ENCODE measurements around the gene UPP2. TPM values are rescaled to one million over a fixed set of nuclear protein-coding genes. Genes with fewer than 3 reads are reported as not detected.

Gene UPP2
- polyA plus RNA-seq, 10 donors: 0.12 TPM; not detected in 9

DNA sequence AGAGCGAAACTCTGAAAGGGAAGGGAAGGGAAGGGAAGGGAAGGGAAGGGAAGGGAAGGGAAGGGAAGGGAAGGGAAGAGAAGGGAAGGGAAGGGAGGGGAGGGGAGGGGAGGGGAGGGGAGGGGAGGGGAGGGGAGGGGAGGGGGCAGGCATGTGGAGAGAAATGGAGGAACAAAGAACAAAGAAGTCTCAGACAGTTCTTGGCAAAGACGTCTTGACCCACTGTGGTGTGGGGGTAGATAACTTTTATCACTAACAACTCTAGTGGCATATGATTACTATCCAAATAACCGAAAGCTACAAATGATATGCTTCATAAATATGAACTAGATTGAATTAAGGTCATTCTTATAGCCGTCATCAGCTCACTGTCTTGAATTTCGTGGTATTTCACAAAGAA lies 3.2 kb downstream of the UPP2 start:
- no peak for DNase-seq

DNA sequence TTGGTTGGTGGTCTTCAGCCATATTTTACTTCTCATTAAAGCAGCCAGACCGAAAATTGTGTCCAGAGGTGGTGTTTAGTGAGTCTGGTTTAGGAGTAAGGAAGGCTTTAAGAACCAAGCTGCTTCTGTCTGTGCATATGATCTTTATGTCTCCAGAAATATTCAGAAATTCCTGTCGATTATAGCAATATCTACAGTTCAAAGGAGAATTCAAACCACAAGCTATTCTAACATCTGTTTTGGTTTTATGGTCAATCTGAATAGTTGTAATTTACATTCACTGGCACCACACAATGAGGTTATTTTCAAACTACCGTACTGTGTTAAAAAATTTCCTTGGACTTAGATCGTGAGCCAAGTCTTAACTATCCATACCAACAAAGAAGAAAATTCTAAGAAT lies 11.3 kb downstream of the UPP2 start:
- no peak for DNase-seq

DNA sequence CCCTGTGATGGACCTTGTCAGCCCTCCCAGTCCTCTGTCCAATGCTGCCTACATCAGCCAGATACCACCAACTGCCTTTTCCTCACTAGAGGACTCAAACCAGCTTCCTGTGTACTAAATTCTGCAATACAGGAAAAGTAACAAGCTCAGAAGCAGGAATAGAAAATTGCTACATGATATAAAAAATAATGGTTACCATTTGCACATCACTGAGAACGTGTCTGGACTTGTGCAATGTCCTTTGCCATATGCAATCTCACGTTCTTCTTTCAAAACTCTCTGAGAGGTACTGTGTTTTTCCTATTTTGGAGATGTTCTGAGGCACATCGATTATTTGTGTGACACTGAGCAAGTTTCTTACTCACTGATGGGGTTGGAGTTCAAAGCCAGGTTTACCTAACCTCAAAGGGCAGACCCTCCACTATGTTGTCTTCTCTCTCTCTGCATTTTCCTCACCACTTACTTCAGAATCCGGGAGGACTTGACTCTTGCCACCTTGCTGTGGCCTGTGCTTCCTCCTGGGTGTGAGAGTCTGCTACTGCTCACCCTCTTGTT lies 12.1 kb downstream of the UPP2 start:
- DNase-seq: no peak

DNA sequence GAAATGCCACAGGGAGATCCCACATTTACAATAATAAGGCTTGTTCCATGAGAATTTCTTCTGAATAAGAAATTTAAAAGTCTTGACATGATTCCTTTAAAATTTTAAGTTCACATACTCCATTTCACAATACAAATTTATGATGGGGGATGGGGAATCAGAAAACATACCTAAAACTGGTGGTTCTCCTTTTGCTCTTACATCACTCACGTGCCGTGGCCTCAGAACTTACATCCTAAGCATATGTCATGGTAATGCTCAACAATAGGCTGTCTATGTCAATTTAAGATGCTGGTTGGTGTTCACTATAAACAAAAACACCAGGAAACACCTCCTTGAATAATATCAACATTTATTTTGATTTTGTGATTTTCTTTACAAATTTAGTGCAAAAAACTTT lies 12.8 kb downstream of the UPP2 start:
- no peak for DNase-seq

DNA sequence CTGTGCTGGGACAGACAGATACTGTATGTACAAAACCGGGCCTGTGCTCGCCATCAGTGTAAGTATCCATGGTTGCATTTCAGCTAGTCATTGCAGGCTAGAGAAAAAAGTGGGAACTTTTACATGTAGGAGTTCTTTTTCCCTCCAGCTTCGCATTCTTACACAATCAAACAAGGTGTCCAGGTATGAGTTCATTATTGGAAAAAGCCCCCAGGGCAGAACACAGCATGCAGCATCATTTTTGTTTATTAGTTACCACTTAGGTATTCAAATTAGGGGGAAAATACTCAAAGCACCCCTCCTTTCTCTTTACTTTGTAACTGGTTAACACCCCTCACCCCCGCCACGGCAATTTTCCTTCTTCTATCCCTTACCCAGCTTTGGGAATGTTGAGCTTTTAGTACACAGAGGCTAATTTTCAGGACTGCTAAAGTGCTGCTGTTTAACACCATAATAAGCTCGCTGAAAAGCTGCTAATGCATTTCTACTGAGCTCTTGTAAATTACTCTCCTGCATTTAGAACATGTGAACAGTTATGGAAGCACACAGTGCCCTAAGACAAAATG lies 13.6 kb downstream of the UPP2 start:
- DNase-seq: no peak

DNA sequence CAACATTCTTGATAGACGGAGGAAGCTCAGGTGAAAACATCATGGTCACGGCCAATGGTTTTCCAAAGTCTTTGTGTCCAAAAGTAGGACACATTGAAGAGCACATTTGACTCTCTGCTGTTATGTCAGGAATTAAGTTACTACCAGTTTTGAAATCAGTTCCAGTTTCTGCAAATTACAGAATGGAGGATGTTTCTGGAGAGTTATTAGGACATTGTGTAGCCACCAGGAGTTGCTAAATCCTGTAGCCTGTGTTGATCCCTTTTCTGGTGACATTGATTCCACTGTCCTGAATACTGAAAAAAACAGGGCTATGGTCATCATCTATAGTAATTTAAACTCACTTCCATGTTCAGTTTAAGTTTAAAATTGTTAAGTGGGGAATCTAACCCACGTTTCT lies 15.3 kb downstream of the UPP2 start:
- DNase-seq: no peak

DNA sequence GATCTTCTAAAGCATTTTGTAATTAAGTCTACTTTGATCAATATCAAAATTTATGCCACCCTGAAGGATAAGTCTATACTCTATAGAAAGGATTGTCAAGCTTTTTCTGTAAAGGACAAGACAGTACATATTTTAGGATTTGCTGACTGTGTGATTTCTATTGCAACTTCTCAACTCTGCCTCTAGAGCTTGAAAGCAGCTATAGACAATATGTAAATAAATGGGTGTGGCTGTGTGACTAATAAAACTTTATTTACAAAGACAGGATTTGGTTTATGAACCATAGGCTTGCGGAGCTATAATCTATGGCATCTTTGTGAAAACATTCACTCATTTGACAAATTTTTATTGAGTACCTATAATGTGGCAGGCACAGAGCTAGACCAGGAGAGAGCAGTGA lies 18.4 kb downstream of the UPP2 start:
- no peak for DNase-seq

DNA sequence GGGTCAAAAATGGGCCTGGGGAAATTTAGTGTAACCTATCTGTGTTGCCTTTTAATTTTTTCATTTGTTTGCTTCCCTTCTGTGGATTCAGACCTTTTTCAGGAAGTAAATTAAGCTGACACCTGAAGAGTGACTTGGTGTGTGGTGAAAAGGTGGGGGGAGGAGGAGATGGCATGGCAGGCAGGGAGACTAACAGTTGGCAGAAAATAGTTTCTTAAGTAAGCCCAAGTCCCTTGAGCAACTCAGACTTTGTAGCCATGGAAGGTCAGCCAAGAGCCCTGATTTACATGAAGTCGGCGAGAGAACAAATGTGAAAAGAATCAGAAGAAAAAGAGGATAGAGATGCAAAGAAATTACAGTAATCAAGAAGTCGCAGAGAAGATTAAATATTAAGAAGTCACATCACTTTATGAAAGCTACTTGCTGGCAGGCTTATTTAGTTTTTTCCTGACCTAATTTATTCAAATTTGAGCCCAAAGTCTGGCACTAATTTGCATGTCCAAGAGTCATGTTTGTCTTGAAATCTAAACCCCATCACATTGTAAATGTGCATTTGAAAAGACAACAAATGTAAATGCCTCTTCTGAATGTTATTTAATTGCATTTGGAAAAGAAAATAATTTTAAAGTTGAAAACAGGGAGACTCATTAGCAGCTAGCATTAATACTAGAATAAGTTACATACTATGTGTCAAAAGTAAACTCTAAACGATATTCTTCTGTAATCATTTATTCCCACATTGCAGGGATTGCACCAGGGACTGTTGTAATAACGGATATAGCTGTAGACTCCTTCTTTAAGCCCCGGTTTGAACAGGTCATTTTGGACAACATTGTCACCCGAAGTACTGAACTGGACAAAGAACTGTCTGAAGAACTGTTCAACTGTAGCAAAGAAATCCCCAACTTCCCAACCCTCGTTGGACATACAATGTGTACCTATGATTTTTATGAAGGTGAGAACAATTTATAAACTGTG lies 19.3 kb downstream of the UPP2 start:
- no peak for DNase-seq

DNA sequence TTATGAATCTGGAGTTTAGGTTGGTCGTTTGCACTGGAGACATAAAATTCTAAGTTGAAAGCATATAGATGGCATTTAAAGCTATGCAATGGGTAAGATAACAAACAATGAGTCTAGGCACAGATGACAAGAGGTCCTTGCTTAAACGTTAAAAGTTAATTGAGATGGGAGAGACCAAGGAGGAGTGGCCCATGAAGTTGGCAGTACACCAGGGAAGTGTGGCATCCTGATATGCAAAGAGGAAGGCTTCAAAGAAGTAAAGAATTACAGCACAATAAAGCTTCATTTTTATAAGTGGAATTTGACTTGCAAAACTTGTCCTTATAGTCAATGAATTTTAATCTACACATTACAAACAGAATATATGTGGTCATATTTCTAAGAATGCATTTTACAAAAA lies 23.2 kb downstream of the UPP2 start:
- no peak for DNase-seq

DNA sequence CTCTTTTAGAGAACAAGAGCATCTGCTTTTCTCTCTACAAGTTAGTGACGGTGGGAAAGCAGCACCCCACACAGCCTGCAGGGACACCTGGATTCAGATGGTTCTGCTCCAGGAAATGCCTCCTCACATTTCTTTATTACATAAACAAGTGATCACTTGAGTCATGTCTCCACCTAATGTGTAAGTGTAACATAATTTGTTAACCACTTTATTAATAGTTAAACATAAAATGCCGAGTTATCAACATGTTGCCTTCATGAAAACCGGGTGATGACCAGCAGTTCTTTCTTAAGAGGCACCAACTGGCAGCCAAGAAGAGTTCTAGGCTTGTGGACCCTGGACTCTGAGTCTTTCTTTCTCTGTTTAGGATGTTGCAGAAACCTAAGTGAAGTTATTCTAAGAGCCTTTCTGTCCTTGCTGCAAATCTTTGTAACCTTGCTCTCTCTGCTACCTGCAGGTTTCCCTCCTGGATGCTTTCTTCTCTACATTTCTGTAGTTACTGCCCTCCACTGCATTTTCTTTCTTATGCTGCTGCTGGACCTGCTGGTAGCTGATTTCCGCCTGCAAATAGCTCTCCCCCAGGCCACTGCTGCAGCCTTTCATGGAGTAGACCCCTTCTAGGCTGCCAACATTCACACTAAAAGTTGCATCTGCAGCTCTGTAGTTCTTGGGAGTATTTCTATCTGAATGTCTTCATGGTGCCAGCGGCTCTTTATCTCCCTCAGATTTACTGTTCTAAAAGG lies 24.3 kb downstream of the UPP2 start:
- no peak for DNase-seq

DNA sequence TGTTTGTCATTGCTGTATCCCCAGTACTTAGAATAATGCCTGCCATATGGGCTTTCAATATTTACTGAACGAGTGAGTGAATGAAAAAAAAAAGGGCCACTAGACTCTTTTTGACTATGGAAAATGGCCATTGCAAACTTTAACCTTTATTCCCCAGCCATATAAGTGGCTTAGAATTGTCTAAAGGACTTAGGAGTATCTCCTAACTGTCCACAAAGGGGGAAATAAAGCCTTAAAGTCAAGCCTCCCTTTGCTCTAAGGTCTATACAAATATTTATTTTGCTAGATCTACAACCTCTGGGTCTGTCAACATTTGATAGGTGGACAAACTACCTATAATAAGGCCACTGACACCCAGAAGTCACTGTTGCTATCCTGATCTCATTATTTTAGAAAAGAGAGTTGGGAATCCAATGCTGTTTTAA lies 25.7 kb downstream of the UPP2 start:
- DNase-seq: no peak

DNA sequence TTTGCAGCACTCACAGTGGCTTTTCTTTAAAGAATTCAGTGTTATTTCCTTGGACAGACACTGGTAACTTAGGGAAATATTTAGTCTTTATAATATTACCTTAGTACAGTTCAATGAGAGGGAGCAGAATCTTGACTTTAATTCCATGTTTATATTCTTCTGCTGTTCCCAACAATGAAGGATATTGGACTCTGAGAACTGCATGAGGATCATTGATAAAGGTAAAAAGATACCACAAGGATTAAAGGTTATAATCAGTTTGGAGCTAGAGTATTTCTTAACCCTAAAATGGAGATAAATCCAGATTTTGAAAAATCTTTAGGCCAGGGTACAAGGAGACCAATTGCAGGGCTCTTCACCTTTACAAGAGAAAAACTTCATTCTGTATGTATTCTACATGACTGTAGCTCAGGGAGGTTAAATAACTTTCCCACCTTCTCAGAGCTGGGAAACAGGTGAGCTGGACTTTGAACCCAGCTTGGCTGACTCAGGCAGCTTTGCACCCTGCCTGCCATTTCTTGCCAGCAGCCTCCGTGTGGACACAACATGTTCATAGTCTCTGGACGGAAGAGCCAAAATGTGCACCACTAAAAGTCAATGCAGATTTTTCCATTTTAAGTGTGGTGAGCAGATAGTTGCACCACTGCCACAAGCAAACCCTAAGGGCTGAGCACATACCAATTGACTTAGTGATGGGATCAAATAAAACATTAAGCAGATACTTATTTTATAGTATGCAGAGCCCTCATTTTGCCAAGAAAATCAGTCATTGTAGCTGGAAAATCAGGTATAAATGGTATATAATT lies 26.7 kb downstream of the UPP2 start:
- no peak for DNase-seq

DNA sequence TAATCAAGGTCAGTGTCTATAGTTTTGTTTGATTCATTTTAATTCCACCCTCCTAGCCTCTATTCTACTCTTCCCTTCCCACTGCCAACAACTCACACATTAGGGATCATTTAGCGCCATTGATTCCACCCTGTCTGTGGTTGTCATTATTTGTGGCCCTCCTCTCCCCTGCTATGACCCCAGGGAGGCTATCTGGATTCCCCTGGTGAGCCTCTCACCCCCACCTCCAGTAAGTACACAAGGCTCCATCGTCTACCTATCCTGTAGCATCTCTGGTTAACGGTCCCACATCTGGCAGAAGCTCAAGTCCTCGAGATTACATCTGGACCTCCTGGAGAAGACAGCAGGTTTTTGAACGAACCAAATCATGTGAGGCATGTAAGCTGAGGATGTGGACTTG lies 27.4 kb downstream of the UPP2 start:
- no peak for DNase-seq

DNA sequence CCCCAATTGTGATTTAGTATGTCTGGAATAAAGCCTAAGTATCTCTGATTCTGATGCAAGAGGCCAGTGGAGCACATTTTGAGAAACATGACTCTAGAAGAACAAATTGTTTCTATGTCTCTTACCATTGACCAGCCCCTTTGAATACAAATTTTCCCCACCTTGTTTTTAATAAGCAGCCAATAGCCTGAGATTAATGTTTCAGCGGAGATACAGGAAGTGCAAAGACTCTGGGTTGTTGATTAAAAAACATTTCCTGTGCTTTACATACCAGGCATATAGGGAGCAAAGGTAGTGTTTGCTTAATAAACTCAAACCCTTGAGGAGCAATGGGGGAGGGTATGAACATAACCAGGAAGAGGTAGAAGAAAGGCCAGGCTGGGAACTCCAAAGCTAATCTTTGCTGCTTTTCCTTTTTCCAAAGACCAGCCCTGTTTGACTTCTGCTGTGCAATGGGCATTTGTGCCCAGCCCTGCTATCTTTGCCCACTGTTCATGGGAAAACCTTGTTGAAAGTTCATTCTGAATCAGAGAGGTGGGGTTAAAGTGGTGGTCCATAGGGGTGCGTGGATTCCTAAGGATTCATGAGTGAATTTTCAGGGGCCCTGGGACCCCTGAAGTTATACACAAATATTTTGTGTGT lies 29.3 kb downstream of the UPP2 start:
- no peak for DNase-seq

DNA sequence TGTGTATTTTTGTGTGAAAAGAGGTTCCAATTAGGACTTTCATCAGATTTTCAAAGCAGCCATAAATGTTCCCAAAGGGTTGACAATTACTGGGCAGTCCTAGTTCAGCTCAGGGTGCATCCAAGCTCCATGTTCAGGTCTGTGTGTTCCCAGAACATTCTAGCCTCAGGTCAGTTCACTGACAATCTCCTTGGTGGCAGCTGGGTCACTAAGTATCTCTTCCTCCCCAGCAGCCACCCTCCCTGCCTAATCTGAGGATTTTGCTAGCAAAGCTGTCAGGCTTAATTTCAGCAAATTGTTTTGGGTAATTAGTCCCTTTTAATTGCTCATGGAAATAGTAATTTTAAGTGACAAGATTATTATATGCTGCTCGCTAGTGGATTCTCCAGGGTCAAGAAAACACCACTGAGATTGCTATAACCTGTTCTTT lies 29.8 kb downstream of the UPP2 start:
- no peak for DNase-seq

DNA sequence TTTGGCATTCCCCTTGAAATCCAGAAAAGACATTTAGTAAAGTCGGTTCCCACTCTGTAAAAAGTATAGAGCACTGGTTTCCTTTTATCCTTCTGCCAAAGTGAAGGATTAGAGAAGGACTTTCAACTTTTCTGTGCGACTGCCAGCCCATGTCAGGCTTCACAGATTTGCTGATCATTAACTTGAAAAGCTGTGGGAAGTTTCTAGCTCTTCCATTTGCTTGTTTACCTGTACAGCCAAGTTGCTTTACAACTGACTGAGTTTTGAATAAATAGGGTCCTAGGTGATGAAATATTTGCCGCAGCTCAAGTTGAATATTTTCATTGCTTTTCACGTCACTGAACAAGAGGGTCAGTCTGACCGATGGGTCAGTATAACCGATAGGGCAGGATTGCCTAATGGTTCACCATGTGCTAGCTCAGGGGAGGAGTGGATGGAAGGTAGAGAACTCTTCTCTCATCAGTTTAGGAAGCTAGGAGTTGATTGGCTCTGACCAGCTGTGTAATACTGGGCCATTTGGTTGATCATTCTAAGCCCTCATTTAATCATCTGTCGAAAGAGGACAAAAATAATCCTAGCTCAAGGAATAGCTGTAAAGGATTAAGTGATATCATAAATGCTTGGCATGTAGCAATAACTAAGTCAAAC lies 30.4 kb downstream of the UPP2 start:
- no peak for DNase-seq

DNA sequence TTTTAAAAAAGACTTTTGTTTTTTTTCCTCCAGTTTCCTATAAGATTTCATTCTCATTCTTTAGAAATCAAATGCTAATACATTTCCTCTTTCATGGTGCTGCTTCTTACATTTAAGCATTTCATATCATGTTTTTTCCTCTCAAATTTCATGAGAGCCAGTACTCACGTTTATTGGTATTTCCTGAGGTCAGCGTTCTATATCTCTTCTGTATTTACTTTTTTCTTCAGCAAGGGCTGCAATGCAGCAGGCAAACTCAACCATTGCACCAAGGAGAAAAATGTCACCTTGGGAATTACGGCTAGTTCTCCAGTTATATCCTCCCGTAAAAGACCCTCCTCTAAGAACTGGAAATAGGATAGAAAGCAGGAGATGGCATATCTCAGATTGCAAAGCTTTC lies 32.4 kb downstream of the UPP2 start:
- DNase-seq: no peak

DNA sequence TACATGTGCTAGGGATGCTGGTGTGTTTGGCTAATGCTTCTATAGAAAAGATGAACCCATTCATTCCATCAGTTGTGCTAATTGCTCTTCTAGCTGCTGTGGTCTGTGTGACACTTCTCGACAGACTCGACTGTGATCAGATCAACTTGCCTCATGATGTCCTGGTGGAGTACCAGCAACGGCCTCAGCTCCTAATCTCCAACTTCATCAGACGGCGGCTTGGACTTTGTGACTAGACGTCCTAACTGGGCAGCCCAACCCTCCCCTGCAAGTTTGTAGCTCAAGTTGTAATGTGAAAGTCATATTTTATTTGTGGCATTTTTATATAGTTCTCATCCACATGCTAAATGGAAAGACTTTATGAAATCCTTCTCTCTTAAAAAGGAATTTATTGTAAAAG lies 33.0 kb downstream of the UPP2 start:
- no peak for DNase-seq

DNA sequence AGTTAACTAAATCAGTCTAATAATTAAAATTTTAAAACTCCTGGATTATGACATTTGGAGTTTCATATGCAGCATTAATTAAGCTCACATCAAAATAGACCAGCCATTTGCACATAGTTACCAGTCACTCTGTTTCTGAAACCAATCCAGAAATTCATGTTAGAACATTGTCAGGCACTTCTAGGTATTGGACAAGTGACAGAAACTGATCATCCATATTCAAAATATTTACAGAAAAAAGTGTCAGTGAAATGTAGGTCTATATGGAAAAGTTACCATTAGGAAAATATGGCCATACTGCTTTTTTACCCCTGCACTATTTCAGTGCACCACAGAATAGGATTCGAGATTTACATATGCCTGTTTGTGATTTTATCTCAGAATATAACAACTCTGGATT lies 33.4 kb downstream of the UPP2 start:
- no peak for DNase-seq

DNA sequence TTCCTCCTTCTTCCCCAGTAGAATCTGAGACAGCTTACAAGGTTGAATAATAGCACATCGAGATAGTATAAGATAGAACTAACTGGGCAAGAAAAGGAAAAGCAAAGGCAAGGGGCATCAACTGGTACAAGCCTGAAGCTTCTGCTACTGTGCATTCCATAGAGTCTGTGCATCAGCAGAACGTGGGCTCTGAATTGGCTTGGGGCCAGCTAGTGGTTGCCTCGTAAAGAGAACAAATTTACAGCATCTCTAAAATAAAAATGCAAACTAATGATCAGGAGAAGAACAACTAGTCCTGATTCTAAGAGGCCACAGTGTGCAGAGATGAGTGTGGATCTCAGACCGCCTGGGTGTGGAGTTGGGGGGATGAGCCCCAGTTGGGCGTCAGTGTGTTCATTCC lies 36.6 kb downstream of the UPP2 start:
- no peak for DNase-seq

DNA sequence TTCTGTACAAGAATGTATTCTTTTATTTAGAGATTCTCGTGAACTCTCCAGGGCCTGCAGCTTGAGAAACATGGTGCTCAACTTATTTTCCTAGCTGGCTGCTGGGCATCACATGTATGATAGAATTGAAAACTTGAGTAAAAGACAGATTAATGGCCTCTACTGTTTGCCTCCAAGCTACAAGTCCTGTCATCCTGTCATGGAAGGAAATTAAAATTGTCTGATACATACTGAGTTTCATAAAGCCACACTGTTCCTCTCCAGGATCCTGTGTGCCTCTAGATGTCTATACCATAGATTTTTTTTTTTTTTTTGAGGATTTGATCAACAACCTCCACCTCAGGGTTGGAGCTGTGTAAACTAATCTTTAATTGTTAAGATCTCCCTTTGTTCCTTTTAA lies 38.5 kb downstream of the UPP2 start:
- no peak for DNase-seq

Measured in muscle of back (tissue), 11 donors.